MCF 10A (cell line): ENCODE data around the gene CDC37L1. TPM values are rescaled to one million over a fixed set of nuclear protein-coding genes. Genes with fewer than 3 reads are reported as not detected.

Experiments used
- BruUV-seq: library from RNA; stranded (reverse); fragments of 400-500 nt; replicated peaks from 2 replicates; lab custom pipeline; 2021; lab: Mats Ljungman, UMichigan
- CTCF ChIA-PET: fragments of 300-600 bp; sonication (Branson Sonifier 250); formaldehyde crosslinking; extraction: SDS; loops from one replicate; lab custom pipeline; 2021; ENCODE audit warnings: antibody characterized with exemption, inconsistent platforms; lab: Yijun Ruan, JAX
- POLR2A ChIA-PET: fragments of 300-600, 350-650 bp; sonication (Branson Sonifier 250); formaldehyde crosslinking; extraction: SDS; loops from one replicate; lab custom pipeline; 2020; ENCODE audit warnings: antibody characterized with exemption, inconsistent platforms; lab: Yijun Ruan, JAX
- DNase-seq: peaks from one replicate; pipeline ENCODE4 v3.0.0-alpha.2; 2018; ENCODE audit not compliant: unreplicated experiment
- H3K27ac Mint-ChIP-seq: one replicate; pipeline ENCODE4 v1.8.0; 2022; ENCODE audit warnings: mild to moderate bottlenecking, low read depth, mixed read lengths; ENCODE audit not compliant: unreplicated experiment
- H3K27me3 Mint-ChIP-seq: one replicate; pipeline ENCODE4 v1.8.0; 2022; ENCODE audit warnings: mixed read lengths; ENCODE audit not compliant: insufficient read depth, unreplicated experiment
- H3K36me3 Mint-ChIP-seq: one replicate; pipeline ENCODE4 v1.8.0; 2022; ENCODE audit warnings: mild to moderate bottlenecking, moderate library complexity, mixed read lengths; ENCODE audit not compliant: insufficient read depth, unreplicated experiment
- H3K4me1 Mint-ChIP-seq: one replicate; pipeline ENCODE4 v1.8.0; 2022; ENCODE audit warnings: mixed read lengths; ENCODE audit not compliant: insufficient read depth, unreplicated experiment
- H3K4me3 Mint-ChIP-seq: one replicate; pipeline ENCODE4 v1.8.0; 2022; ENCODE audit warnings: mild to moderate bottlenecking, moderate library complexity, mixed read lengths; ENCODE audit not compliant: unreplicated experiment
- H3K9me3 Mint-ChIP-seq: one replicate; pipeline ENCODE4 v1.8.0; 2022; ENCODE audit warnings: mixed read lengths; ENCODE audit not compliant: unreplicated experiment
- intact Hi-C: fragments of 100-400 bp; cut with micrococcal nuclease; formaldehyde crosslinking; loops from 2 replicates; pipeline ENCODE4 v1.14.1; 2022
- total RNA-seq: library from RNA; stranded (reverse); gene quantifications from 2 replicates; pipeline ENCODE4 v1.2.3, GENCODE V29; 2022
- TF ChIP-seq, protein P1 (sequence below): fragments of 200-600 bp; IDR thresholded peaks from one replicate; pipeline ENCODE4 v1.8.0; 2022; ENCODE audit warnings: antibody characterized with exemption, mild to moderate bottlenecking; ENCODE audit not compliant: unreplicated experiment

Gene CDC37L1
- total RNA-seq, 1 experiment from 2014 or later = 20.4 TPM

DNA sequence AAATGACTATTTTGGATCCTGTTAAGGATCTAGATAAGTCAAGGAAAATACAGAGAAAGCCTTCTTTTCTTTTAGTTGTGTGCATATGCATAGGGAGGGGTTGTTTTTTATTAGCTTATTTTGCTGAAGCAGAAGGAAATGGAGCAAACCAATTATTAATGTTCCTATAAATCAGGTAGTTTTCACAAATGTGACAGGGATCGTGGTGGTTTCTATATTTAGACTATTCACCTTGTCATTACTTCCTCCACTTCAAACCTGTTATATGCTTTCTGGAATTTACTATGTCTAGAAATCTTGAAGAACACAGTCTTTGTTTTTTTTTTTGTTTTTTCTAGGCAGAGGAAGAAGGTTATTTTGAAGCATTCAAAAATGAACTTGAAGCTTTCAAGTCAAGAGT is 22.2 kb downstream of the CDC37L1 start:
- peaks cover 92% of the 10 kb centered on the region for H3K36me3 Mint-ChIP-seq
- H3K9me3 Mint-ChIP-seq = no peaks in the 10 kb centered on the region
- no peak for DNase-seq
- H3K27ac Mint-ChIP-seq = no peak overlapping the region
- intact Hi-C loops = no loop called here
- H3K27me3 Mint-ChIP-seq = no peaks in the 10 kb centered on the region
- H3K4me1 Mint-ChIP-seq = peaks cover 6% of the 10 kb centered on the region
- CTCF ChIA-PET = interaction anchor here (0.6 to 0.9 kb wide), 5 partner anchors 14 to 1844 kb away, joined by 3 to 4 read pairs (median 3); no protein-coding TSS in a partner anchor
- TF ChIP-seq, protein P1, sequence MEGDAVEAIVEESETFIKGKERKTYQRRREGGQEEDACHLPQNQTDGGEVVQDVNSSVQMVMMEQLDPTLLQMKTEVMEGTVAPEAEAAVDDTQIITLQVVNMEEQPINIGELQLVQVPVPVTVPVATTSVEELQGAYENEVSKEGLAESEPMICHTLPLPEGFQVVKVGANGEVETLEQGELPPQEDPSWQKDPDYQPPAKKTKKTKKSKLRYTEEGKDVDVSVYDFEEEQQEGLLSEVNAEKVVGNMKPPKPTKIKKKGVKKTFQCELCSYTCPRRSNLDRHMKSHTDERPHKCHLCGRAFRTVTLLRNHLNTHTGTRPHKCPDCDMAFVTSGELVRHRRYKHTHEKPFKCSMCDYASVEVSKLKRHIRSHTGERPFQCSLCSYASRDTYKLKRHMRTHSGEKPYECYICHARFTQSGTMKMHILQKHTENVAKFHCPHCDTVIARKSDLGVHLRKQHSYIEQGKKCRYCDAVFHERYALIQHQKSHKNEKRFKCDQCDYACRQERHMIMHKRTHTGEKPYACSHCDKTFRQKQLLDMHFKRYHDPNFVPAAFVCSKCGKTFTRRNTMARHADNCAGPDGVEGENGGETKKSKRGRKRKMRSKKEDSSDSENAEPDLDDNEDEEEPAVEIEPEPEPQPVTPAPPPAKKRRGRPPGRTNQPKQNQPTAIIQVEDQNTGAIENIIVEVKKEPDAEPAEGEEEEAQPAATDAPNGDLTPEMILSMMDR = no peak
- no TSS peak for BruUV-seq
- POLR2A ChIA-PET = interaction anchor here (0.7 to 1.4 kb wide), 3 partner anchors 38 to 92 kb away, joined by 3 read pairs; partner anchors contain the start of gene PLPP6
- H3K4me3 Mint-ChIP-seq = no peak overlapping the region

DNA sequence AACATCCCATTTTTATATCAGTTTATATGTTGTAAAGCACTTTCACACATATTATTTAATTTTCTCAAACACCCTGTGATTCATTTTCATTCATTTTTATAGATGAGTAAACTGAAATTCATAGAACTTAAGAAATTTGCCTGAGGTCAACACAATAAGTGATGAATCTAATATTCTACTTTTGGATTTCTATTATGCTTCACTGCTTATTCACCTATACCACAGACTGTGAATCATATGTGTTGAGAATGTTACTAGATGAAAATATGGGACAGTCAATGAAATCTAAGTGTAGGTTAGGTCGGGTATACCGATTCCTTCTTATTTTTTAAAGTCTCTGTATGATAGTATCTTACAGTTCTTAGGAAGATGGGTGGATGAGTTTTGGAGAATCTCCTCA is 24.8 kb downstream of the CDC37L1 start:
- no TSS peak for BruUV-seq
- no peak for DNase-seq
- no peak overlapping the region for H3K4me3 Mint-ChIP-seq
- ChIA-PET POLR2A (interaction anchor here (0.9 kb wide), 1 partner anchor 37 kb away, joined by 3 read pairs; the partner anchor contains the start of gene AK3), CTCF (interaction anchor here (0.6 to 0.8 kb wide), 3 partner anchors 13 to 55 kb away, joined by 3 to 5 read pairs (median 3); no protein-coding TSS in a partner anchor)
- TF ChIP-seq, protein P1 = no peak
- H3K36me3 Mint-ChIP-seq = peaks cover 87% of the 10 kb centered on the region
- no peaks in the 10 kb centered on the region for H3K27me3 Mint-ChIP-seq
- intact Hi-C loops = no loop called here
- no peak overlapping the region for H3K27ac Mint-ChIP-seq
- peaks cover 6% of the 10 kb centered on the region for H3K4me1 Mint-ChIP-seq
- H3K9me3 Mint-ChIP-seq = no peaks in the 10 kb centered on the region

DNA sequence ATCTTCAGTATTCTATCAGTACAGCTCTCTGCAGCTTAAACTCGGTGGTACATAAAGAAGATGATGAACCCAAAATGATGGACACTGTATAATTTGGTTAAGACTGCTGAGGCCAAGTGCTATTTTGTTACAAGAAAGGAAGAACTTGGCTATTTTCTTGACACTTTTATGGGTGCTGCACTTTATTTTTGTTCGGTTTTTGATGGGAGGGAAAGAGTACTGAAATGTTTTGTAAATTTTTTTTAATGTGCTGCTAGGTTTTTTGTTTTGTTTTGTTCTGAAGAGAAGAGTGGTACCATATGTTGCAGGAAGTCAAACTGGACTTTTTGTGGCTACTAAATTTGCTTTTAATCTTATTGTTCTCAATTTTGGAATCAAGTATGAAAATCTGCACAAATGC is 26.7 kb downstream of the CDC37L1 start:
- ChIA-PET POLR2A (interaction anchor here (0.6 to 1.2 kb wide), 2 partner anchors 25 to 28 kb away, joined by 3 read pairs; no protein-coding TSS in a partner anchor), CTCF (no interaction called here)
- no peak overlapping the region for H3K4me3 Mint-ChIP-seq
- BruUV-seq = no TSS peak
- no peak overlapping the region for H3K27ac Mint-ChIP-seq
- H3K36me3 Mint-ChIP-seq = peaks cover 93% of the 10 kb centered on the region
- H3K4me1 Mint-ChIP-seq = peaks cover 5% of the 10 kb centered on the region
- H3K9me3 Mint-ChIP-seq = no peaks in the 10 kb centered on the region
- intact Hi-C loops = no loop called here
- no peak for DNase-seq
- TF ChIP-seq, protein P1 = no peak
- H3K27me3 Mint-ChIP-seq = no peaks in the 10 kb centered on the region

DNA sequence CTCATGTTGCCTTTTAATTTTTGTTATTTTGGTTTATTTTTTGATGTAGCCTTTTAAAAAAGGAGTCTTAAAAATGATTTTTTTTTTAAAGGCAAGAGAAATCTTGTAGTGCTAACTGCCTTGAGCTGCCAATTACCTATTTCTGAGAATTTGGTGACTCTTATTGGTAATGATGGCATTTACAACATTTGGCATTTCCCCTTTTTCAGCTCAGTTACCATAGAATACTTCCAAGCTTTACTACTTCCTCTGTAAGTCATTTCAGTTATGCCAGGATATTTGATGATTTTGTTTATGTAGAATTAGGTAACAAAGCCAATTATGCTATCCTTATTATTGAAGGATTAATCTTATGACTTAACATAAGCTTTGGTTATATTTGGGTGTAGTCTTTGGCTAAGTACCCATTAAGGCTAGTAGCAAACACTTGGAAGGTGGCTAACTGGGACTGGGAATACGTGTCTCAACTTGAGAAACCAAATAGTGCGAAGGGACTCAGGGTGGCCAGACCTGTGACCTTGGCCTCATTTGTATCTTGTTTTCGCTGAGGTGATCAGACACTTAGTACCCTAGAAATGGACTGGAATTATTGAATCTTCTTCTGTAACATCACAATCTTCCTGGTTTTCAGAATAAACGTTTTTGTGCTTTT is 27.7 kb downstream of the CDC37L1 start:
- BruUV-seq = no TSS peak
- no peaks in the 10 kb centered on the region for H3K27me3 Mint-ChIP-seq
- ChIA-PET POLR2A (interaction anchor here (0.7 to 1.2 kb wide), 4 partner anchors 20 to 45 kb away, joined by 3 to 4 read pairs (median 3); no protein-coding TSS in a partner anchor), CTCF (interaction anchor here (0.7 to 2.1 kb wide), 2 partner anchors 9 to 103 kb away, joined by 3 to 5 read pairs; no protein-coding TSS in a partner anchor)
- intact Hi-C loops = no loop called here
- H3K36me3 Mint-ChIP-seq = peaks cover 93% of the 10 kb centered on the region
- H3K27ac Mint-ChIP-seq = no peak overlapping the region
- no peaks in the 10 kb centered on the region for H3K4me1 Mint-ChIP-seq
- no peak for DNase-seq
- H3K4me3 Mint-ChIP-seq = no peak overlapping the region
- no peaks in the 10 kb centered on the region for H3K9me3 Mint-ChIP-seq
- TF ChIP-seq, protein P1 = no peak
